GM20431 (cell line): ENCODE data around the gene SLC17A9.

Experiments
- in situ Hi-C: fragments of 300-500 bp; cut with MseI, MboI; formaldehyde crosslinking; loops from one replicate; pipeline ENCODE4 v1.15.0; 2020; ENCODE audit warnings: low sequenced_read_pairs; ENCODE audit not compliant: unreplicated experiment

The SLC17A9 gene

DNA sequence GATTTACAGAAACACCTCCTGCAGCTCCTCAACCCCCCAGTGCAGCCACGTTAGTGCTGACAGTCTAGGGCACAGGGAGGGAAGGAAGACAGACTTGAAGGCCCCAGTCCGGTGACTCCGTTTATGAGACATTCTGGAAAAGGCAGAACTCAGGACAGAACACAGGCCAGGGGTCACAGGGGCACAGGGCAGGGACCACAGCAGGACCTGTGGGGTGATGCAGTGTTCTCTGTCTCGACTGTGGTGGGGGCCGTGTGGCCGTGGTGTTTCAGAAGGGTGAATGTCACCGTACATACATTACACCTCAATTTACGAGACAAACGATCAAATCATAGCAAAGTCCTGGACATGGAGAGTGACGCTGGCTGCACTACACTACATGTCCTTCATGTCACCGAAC is 43.0 kb downstream of the SLC17A9 start:
- in situ Hi-C loops: no loop called here

DNA sequence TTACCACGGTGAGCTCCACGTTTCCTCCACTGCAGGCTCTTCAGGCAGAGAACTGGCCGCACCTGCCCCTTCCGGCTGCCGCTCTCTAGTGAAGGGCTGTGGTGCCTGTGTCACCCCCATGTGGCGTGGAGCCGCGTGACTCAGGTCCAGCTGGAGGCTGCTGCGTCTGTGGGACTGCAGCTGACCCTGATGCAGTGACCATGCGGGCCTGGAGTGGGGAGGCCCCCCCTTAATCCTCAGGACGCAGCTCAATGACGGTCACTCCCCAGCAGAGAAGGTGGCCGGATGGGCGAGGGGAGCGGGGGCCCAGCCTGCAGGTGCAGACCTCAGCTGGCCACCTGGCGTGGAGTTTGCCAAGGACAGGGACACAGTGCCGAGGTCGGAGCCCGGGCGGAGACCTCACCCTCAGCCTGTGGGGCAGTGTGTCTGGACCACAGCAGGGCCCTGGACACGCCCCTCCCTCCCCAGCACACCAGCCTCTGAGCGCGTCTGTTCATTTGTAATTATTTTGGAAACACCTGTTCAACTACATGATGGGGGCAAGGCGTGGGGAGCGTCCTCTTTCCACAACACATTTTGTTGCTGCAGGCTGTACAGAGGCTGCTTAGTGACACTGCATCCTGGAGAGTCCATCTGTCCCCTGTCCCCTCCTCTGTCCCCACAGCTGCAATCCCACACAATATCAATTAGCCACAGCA is 43.5 kb downstream of the SLC17A9 start:
- in situ Hi-C loops: no loop called here

DNA sequence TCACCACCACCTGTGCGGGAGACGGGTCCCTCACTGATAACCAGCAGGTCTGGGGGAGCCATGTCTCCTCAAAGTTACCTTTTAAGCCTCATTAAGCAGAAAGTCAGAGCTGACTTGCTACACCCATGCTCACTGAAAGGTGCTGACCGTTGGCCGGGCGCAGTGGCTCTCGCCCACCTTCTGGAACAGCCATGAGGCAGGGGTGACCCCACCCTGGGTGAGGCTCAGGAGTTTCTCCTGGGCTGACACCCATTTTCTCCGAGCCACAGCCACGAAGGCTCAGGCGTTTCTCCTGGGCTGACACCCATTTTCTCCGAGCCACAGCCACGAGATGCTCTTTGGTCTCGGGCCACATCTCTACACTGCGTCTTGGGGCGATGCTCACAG is 44.1 kb downstream of the SLC17A9 start:
- in situ Hi-C loops: no loop called here

DNA sequence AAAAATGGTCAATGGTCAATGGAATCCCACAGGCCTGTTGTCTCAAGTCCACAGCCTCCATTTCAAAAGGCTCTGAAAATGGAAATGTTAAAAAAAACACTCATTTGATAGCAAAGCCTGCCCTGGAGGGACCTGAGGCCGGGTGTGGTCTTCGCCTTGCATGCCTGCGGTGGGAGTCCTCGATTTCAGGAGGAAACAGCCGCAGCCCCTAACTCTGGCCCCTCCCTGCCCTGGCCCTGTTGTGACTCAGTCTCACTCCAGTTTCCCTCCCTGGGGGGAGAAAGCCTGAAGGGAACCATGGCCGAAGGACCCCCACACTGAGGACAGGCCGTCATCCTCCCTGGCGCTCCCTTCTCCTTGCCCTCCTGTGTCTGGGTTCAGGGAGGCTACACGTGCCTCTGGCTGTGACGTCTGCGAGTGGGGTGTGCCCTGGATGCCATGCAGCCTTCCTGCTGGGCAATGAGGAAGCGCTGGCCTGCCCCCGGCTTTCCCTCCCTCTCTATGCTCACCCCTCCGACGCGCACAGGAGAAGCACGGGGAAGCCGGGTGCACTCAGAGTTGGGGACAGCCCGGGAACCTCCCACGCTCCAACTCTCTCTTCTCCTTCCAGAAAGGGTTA is 45.0 kb downstream of the SLC17A9 start:
- in situ Hi-C loops: no loop called here

DNA sequence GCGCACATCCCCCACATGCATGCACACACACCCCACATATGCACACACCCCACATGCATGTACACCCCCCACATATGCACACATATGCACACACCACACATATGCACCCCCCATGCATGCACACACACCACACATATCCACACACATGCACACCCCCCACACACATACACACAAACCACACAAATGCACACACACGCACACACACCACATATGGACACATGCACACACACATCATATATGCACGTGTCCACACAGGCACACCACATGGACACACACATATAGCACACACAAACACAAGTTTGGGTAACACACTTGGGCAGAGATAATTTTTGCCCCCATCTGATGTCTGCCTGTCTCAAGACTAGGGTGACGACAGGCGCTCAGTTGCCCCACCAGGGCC is 45.9 kb downstream of the SLC17A9 start:
- in situ Hi-C loops: no loop called here

DNA sequence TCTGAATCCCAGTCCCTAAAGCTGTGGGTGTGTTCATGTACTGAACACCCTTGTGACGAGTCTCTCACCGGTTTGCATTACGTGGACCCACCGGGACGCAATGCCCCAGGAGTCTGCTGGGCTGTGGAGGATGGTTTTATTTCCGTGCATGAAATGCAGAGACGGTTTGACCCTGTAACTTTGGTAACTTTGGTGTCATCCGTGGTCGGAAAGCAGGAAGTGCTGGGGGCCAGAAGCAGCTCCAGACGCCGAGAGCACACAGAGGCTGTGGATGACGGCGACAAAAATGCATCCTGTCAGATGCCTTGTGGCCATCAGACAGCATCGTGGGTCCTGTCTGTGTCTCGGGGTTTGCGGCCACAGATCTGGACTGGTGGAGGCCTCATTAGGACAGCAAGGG is 47.1 kb downstream of the SLC17A9 start:
- in situ Hi-C loops: no loop called here

DNA sequence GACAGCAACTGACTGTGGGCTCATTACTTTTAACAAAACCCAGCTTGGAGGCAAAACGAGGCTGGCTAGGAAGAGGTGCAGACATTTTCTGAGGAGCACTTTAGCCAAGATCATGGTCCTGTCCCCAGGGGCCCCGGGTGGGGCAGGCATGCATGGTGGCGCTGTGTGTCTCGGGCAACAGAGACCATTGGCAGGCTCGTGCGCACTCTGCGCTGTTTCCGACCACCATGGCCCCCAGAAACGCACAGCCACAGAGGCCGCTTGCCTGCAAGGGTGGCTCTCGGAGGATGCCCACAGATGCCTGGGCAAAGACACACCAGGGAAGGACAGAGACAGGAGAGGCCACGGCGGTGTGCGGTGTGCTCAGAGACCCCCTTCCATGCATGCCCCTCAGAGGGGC is 47.5 kb downstream of the SLC17A9 start:
- in situ Hi-C loops: no loop called here

DNA sequence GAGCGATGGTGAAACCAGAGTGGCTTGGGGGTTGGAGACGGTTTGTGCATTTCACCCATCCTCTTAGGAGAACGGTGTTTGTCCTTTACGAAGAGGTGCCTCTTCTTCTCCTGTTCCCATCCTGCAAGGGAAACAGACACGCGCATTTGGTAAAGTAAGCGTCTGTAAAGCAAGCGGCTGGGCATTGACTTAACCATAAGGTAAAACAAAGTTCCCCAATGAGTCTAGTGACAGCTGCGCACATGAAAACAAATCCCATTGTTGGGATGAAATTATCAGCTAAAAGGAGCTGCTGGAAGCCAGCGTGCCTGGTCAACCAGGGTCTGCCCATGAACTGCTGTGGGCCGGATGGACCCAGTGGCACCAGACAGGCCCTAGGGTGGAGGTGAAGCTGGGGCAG is 48.4 kb downstream of the SLC17A9 start:
- in situ Hi-C loops: no loop called here

DNA sequence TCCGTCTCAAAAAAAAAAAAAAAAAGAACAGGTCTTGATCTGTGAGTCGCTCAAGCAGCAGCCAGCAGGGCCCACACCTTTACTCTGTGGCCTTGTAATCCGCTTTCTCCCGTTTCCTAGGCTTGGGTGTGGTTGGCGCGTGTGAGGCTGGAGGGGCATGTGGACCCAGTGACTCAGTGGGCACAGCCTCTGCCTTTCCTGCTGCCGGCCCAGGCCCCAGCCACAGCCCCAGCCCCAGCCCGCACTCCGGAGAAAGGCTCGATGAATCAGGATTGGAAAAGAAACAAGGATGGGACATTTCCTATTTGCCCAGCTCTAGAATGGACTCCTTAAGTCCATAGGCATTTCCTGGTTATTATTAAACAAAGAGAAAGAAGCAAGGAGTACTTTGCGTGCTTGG is 50.0 kb downstream of the SLC17A9 start:
- in situ Hi-C loops: no loop called here

DNA sequence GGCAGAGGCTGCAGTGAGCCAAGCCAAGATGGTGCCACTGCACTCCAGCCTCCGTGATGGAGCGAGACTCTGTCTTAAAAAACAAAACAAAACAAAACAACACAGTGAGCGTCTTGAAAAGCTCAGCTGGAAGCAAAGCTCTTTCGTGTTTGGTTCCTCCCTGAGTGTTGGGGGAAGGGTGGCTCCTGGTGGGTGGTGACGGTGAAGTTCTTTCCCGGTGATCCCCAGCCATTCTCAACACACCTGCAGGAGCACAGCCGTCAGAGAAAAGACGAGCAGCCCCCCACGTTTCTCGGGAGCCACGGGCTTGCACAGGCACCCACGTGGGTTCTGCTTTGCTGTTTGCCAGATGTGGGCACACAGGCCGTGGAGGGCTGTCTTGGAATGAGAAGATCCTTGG is 51.0 kb downstream of the SLC17A9 start:
- in situ Hi-C loops: no loop called here

DNA sequence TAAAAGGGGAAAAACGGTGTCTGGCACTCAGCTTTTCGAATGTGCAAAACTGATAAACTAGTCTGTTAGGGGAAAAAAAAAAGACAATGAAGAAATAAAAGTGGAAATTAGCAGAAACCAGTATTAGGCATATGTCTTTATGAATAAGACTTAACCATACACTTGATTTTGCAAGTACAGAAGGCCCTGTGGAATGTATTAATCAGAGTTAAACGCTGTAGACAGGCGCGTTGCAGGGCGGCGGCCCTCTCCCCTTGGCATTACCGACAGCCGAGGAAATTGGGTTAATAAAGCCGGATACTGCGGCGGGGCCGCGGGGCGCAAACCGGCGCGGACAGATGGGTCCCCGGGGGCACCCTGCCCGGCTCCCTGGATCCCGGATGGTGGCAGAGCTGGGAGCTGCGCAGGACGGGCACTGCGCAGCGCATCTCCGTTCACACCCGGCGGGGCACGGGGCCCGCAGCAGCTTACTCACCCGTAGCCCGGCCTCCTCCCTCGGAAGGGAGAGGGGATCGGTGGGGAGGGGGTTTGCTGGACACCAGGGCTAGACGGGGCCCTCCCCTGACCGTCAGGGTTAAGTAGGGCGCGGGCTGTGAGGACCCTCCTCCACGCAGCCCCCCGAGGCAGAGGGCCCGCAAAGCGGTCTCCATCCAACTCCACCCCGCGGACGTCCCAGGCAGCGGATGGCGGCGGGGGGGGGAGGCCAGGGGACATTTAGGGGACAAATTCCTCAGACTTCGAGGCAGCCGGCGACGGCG is 52.3 kb downstream of the SLC17A9 start:
- in situ Hi-C loops: no loop called here

DNA sequence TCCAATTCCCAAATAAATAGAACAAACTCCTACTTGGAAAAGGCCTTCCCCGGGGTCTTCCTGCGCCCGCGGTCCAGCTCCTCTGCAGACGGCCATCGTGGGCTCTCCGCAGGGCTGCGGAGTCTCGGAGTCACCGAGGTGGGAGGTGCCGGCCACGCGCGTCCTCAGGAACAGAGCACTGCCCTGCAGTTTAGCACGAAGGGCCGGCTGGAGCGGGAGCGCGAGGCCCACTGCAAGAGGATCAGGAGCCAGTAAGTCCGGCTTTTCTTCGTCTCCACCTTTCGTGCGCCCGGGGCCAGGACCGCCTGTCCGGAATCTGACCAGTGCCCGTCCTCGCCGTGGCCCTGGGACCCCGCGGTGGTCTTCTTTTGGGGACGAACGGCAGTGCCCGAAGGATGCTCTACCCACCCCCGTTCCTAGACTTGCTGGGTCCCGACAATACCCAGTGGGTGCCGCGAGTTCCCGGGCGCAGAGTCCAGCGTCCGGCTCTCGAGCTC is 52.9 kb downstream of the SLC17A9 start:
- in situ Hi-C loops: no loop called here

DNA sequence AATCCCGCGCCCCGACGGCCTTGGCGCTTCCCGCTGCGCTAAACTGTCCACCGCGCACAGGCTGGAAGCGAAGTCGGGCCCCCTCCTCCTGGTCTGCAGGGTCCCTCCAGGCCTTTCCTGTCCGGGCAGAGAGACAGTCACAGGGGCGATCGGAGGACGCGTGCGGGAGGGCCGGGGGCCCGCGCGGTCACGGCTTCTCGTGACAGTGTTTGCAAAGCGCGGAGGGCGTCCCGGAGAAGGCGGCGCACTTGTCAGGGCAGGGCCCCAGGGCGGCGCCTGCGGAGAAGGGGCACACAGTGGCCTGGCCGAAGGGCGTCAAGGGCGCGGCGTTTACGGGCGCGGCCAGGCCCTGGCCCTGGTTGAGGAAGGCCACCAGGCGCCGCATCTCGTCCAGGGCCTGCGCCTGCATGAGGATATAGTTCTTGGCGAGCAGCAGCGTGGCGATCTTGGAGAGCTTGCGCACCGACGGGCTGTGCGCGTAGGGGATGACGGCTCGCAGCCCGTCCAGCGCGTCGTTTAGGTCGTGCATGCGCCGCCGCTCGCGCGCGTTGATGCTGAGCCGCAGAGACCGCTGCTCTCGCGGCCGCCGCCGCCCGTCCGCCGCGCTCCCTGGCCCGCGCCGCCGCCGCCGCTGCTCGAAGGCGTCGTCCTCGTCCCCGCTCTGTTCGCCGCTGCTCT is 53.5 kb downstream of the SLC17A9 start:
- in situ Hi-C loops: no loop called here

DNA sequence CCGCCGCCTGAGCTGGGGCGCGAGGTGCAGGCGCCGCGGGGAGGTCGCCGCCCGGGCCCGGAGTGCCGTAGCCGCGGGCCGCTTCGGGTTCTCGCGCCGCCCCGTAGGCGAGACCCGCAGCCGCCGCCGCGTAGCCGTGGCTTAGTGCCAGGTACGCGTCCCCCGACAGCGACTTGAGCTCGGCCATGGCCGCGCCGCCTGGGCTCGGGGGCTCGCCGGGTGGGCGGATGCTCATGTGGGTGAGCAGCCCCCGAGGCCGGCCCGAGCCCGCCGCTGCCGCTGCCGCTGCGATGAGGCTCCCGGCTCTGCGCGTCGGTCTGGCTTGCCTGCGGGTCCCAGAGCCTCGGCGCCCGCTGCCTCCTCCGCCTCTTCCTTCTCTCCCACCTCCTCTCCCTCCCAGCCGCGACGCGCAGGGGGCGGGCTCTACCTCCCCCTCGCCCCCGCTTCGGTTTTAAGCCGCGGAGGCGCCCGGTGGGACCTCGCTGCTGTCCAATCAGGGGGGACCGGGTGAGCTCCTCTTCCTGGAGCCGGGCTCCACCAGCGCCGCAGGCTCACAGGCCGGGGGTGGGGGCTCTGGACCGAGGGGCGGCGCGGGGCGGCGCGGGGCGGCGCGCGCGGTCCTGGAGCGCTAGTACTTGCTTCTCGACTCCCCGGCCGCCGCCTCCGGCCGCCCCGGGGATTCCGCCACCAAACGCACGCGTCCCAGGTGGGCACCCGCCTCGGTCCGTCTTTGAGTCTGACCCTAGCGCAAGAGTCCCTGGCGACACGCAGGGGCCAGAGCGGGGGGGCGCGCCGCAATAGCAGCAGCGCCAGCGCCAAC is 54.2 kb downstream of the SLC17A9 start, which contains the start of gene BHLHE23:
Gene BHLHE23 (minus strand): TSS at position 425 of the 820 bp plus-strand sequence. CDS start 190 bp downstream, at position 235.
- in situ Hi-C loops: no loop called here

DNA sequence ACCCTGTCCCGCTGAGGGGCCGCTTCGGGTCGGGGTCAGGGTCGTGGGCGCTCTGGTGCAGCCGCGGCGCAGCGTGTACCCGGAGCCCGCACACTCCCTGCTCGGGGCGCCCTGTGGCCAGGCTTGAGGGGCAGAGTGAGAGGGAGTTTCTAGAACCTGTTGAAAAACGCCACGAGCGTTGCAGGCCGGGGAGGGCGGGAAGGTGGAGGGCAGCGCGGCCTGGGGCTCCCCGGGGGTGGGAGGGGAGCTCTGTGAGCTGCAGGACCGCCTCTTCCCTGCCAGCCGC is 54.8 kb downstream of the SLC17A9 start:
- in situ Hi-C loops: no loop called here

DNA sequence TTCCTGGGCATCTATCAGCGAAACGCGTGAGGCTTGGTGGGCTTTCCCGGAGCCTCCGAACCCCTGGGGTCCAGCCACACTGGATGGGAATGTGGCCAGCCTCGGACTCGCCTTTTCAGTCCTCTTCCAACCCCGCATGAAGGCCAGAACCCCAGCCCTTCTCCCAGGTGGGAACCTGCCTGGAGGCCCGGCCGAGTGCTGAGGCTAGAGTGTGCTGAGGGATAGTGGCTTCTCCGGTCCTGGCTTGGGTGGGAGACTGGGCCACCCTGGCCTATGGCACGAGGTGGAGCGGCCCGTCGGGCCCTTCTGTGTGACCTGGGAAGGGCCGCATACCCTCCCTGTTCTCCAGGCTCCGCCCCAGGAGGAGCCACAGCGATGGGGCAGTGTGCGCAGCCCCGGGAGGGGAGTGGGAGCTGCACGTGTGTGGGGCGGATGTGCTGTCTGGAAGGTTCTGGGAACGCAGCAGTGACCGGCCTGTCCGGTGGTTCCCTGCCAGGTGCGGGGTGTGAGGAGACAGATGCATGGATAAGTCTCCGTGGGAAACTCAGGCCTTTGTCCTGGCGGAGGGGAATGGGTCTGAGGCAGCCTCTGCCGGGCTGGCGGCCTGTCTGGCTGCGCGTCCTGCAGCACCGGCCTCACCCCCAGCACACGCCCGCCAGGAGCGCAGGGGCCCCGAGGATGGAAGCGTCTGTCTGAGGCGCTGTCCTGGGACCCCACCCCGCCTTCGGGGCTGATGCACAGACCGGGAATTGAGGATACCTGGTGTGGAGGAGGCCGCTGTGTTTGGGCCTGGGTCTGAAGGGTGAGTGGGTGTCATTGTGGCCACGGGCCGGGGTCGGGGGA is 55.4 kb downstream of the SLC17A9 start:
- in situ Hi-C loops: no loop called here

DNA sequence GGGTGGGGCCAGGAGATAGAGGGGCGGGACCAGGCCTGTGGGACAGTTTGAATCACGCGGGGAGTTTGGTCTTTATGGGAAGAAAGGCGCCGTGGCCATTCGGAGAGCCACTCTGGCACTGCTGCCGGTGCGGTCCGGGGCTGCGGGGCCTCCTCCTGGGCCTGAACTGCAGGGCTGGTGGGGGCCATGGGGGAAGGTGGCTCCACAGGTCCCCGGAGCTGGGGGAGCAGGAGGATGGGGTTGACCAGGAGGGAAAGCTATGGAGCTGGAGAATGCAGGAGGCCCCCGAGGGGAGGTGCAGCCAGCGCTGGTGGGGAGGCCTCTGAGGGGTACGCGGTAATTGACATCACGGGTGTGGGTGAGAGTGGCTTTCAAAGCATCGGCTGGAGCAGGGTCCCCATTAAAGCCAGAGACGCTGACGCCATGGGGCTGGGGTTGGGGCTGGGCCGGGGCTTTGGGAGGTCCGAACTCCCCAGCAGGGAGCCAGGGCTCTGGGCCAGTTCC is 56.1 kb downstream of the SLC17A9 start:
- in situ Hi-C loops: no loop called here

DNA sequence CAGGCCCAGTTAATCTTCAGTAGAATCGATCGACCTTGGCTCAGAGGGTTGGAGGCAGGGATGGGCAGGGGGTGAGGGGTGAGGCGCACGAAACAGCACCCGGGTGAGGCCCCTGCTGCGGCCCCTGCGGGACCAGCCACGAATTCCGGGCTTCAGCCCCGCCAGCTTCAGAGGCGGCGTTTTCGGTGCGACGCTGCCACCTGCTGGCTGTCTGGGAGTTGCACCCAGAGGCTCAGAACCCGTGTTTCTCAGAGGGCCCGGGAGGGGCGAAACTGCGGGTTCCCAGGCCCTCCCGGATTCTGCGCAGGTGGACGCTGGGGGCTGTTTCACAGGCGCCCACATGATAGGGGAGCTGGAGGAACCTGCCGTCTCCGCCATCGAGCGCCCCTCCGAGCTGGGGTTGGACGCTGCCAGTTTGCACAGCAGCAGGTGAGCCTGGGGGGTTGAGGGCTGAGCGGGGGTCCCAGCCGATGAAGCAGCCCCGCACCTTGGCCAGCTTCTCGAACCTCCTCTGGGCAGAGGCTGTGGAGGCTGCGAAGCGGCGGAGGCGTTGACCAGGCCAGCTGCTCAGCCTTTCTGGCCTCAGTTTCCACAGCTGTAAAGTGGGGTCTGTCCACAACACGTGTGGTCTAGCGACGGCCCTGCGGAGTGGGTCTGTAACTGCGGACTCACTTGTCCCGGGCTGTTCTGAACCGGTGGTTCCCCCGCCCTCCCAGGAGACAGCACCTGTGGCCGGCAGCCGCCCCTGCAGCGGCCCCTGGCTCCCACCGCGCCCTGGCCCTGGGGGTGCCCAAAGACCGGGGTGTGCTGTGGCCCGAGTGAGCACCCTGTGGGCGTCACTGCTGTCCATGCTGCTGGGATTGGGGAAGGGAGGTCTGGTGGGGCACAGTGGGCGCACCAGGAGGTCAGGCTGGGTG is 56.8 kb downstream of the SLC17A9 start:
- in situ Hi-C loops: no loop called here
